HG03575 (cell line): Measurements from ENCODE around the gene TMEM41A.
"Not testable (repeated sequence)": the region's sequence is repeated elsewhere in the genome, so short reads cannot be mapped to it uniquely, and the experiment has no call there.

Experiments used
- ATAC-seq: cut with Tn5 transposase; IDR thresholded peaks from one replicate; pipeline ENCODE4 v1.9.1; 2021; ENCODE audit not compliant: unreplicated experiment, insufficient number of reproducible peaks, low FRiP score; ENCODE audit errors: extremely low read depth

The TMEM41A gene

GRCh38 chr3:185502987-185503386 is 4.2 kb upstream of the TMEM41A start:
- ATAC-seq = no peak

GRCh38 chr3:185490241-185490640 is 8.6 kb downstream of the TMEM41A start:
- ATAC-seq = no peak

GRCh38 chr3:185489462-185489861 is 9.4 kb downstream of the TMEM41A start:
- ATAC-seq = no peak

GRCh38 chr3:185488465-185488864 is 10.4 kb downstream of the TMEM41A start:
- no peak for ATAC-seq

GRCh38 chr3:185486394-185486793 is 12.4 kb downstream of the TMEM41A start:
- no peak for ATAC-seq

- no peak for ATAC-seq
Observed at GRCh38 chr3:185484296-185484695, 14.5 kb downstream of the TMEM41A start.

GRCh38 chr3:185479373-185479945 is 19.4 kb downstream of the TMEM41A start:
- no peak for ATAC-seq

- no peak for ATAC-seq
Observed at GRCh38 chr3:185477316-185477715, 21.5 kb downstream of the TMEM41A start.

GRCh38 chr3:185474922-185475321 is 23.9 kb downstream of the TMEM41A start:
- ATAC-seq = not testable (repeated sequence)

- ATAC-seq = no peak
Observed at GRCh38 chr3:185473290-185473815, 25.5 kb downstream of the TMEM41A start.

- no peak for ATAC-seq
Observed at GRCh38 chr3:185470323-185470722, 28.5 kb downstream of the TMEM41A start.

- ATAC-seq = no peak
Observed at GRCh38 chr3:185469542-185469941, 29.3 kb downstream of the TMEM41A start.

- ATAC-seq = not testable (repeated sequence)
Observed at GRCh38 chr3:185466123-185466522, 32.7 kb downstream of the TMEM41A start.

GRCh38 chr3:185465471-185465870 is 33.4 kb downstream of the TMEM41A start:
- no peak for ATAC-seq

- ATAC-seq = no peak
Observed at GRCh38 chr3:185460719-185461350, 38.0 kb downstream of the TMEM41A start.

- ATAC-seq = no peak
Observed at GRCh38 chr3:185460309-185460708, 38.5 kb downstream of the TMEM41A start.

GRCh38 chr3:185457376-185457775 is 41.5 kb downstream of the TMEM41A start:
- no peak for ATAC-seq

- not testable (repeated sequence) for ATAC-seq
Observed at GRCh38 chr3:185451432-185451831, 47.4 kb downstream of the TMEM41A start.

- ATAC-seq = no peak
Observed at GRCh38 chr3:185448107-185448506, 50.7 kb downstream of the TMEM41A start.

GRCh38 chr3:185444329-185444728 is 54.5 kb downstream of the TMEM41A start:
- no peak for ATAC-seq

GRCh38 chr3:185442031-185442430 is 56.8 kb downstream of the TMEM41A start:
- ATAC-seq = no peak
